Inflammatory macrophage treated with lipopolysaccharide for 1 hour (primary cell): ENCODE measurements around the gene CABYR.

ENCODE experiments used
- DNase-seq, 2 donors: peaks; one replicate each; pipeline ENCODE4 v3.0.0-alpha.2; 2020 to 2022

CABYR gene, protein sequence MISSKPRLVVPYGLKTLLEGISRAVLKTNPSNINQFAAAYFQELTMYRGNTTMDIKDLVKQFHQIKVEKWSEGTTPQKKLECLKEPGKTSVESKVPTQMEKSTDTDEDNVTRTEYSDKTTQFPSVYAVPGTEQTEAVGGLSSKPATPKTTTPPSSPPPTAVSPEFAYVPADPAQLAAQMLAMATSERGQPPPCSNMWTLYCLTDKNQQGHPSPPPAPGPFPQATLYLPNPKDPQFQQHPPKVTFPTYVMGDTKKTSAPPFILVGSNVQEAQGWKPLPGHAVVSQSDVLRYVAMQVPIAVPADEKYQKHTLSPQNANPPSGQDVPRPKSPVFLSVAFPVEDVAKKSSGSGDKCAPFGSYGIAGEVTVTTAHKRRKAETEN

DNA sequence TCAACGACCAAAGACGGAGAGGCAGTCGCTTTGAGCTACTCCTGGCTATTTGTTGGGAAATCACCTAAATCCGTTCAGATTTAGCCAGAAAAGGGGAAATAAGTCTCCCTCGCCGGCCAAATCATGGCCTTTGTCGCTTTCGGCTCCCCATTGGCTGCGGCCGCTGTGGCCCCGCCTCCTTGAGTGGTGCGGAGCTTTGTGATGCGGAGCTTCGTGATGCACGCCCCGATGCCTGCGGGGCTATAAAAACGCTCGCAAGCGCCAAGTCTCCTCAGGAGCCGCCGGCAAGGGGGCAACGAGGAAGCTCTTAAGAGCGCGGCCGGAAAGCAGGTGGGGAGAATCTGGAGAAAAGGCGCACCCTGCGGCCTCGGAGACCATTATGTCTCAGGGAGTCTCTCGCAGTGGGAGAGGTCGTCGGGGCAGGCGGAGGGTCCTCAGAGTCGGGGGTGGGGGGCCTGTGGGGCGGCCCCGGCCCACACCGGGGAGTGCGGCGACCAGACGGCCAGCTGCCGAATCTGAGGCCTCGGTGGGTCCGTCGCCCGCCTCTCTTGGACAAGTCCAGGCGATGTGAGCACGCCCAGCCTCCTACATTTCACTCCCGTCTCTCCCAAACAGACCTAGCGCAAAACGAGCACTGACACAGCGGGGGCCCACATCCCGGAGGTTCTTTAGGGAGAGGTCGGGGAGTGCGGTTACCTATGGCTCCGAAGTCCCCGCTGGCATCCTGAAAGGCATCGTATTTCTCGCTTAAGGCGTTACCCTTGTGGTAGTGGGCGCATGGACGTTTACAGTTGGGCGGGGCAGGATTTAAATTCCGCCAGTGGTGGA is at the start of gene CABYR:
CABYR (plus strand) TSS at position 274 of the 828 bp plus-strand sequence. CDS start 4,053 bp downstream, outside the sequence.
- peak; percentile 88 to 89 for DNase-seq

DNA sequence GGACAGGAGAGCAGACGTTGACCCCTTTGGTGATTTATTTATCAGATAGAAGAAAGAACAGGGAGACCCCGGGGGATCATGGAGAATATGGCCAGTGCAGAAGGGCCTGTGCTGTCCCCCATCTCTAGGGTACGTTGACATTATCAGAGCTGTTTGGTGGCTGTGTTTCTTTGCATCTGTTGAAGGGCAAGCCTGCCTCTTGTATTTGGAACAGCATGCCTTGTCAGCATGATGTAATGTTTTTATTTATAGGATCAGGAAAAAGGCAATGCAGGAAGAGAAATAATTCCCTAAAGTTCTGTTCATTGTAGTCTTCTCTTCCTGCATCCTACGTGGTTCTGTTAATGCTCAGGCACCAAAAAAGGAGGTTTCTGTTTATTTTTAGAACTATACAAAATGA is 49.8 kb upstream of the CABYR start:
- no peak for DNase-seq

DNA sequence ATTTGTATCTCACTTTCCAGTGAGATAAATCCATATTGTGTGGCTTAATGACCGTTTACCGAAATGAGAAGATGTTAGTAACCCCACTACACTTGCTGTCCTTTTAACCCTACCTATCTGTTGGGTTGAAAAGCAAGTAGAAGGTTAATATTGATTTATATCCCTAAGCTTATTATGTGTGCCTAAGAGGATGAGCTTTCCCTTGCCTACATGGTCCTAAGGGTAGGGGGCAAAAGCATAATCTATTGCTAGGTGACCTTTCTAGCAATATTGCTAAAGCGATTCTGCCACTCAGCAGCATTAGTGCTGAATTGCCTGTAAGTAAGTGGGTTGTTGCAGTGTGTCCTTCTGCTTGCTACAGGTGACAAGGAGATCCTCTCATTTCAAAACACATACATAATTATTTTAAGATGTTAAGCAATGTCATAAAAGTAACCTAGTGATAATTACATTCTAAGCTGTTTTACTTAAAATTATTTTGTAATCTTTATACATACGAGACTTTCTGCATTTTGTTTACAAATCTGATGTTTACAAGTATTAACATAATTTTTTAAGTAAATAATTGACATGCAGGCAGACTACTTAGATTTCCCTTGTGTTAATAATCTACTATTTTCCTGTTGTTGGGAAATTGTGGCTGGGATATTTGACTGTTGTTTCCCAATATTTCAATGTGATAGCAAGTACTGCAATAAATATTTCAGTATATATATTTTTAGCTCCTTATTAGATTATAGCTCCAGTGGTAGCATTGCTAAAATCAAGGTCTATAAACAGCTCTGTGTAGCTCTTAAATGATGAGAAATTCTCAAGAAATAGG is 49.1 kb upstream of the CABYR start:
- DNase-seq = no peak

DNA sequence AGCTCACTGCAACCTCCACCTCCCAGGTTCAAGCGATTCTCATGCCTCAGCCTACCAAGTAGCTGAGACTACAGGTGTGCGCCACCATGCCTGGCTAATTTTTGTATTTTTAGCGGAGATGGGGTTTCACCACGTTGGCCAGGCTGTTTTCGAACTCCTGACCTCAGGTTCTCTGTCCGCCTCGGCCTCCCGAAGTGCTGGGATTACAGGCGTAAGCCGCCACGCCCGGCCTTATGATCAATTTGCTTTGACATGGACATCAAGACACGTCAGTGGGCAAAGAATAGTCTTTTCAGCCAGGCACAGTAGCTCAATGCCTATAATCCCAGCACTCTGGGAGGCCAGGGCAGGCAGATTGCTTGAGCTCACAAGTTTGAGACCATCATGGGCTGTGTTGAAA is 48.0 kb upstream of the CABYR start:
- no peak for DNase-seq

DNA sequence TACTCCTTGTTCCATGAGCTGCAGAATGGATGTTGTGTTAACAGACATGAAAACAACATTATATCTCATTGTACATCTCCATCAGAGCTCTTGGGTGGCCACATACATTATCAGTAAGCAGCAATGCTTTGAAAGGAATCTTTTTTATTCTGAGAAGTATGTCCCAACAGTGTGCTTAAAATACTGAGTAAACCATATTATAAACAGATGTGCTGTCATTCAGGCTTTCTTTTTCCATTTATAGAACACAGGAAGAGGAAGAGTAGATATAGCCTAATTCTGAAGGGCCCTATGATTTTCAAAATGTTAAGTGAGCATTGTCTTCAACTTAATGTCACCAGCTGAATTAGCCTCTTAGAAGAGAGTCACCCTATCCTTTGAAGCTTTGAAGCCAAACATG is 44.3 kb upstream of the CABYR start:
- DNase-seq = no peak

DNA sequence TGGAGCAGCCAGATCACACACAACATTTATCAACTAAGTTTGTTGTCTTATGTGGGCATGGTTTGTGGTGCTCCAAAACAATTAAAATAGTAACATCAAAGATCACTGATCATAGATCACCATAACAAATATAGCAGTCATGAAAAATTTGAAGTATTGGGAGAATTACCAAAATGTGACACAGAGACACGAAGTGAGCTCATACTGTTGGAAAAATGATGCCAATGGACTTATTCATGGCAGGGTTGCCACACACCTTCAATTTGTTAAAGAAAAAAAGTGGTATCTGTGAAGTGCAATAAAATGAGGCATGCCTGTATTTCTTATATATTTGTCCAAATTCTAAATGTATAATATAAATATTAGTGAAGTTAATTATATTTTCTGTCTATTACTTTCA is 42.9 kb upstream of the CABYR start:
- DNase-seq = no peak

DNA sequence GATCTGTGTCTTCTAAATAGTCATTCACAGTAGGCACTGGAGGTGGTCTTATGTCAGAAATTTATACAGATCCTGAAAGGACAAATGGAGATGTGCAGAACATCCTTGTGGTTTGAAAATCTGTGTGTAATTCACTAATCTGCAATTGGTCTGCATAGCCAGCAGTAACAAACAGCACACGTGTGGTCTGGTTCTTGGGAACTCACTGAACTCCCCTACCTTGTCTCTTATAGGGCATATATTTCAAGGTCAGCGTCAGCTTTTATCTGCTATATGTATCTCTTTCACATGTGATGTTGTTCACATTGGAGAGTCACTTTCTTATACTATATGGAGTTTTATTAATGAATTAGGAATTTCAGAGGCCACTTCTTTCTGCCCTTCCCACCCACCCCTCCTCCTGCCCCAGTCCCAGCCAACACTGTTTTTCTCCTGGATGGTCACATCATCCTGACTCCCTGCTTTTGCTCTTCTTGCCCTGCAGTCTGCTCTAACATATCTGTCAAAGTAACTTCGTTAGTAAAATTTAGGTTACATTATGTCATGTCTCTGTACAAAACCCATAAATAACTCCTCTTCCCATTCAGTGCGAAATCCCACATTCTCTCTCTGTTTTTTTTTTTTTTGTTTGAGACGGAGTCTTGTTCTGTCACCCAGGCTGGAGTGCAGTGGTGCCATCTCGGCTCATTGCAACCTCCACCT is 35.4 kb upstream of the CABYR start:
- no peak for DNase-seq

DNA sequence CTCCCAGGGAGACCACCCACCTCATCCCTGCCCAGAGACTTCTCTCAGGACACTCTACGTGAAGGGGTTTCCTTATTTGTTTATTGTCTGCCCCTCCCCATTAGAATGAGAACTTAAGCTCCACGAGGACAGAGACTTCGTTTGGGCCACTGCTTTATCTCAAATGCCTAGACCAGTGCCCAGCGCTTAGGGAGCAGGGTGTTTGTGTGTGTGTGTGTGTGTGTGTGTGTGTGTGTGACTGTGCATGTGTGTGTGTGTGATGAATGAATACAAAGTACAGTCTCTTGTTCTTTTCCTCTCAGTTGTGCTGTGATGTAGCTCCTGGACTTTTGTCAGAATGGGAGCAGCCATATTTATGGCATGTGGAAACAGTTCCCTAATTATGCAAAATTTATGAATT is 34.4 kb upstream of the CABYR start:
- no peak for DNase-seq

DNA sequence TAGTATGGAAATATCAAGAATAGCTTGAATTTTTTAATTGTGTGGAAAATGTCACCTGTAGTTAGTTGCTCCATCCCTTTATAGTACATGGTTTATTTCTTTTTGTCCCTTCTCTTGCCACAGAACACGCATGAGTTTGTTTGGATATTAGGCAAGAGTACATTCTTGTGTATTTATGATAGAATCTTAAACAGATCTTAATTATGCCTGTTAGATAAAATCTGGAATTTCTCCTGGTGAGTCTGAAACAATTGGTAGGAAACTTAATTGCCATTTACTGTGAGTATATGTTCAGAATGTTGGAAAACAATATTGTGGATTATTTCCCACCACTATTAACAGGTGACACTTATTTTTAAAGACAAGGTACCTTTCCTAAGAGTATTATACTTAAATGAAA is 30.2 kb upstream of the CABYR start:
- no peak for DNase-seq

DNA sequence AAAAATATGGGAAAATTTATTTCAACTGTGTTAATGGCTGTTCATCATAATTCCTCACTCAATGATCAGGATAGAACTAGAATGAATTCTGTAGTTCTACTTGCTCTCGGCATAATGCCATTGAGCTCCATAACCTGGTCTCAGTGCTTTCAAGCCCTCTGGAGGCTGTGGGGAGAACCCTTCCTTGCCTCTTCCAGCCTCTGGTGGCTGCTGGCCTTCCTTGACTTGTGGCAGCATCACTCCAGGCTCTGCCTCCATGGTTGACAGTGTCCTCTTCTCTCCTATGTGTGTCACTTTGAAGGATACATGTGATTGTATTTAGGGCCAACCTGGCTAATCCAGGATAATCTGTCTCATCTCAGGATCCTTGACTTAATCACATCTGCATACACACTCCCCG is 26.9 kb upstream of the CABYR start:
- DNase-seq = no peak

DNA sequence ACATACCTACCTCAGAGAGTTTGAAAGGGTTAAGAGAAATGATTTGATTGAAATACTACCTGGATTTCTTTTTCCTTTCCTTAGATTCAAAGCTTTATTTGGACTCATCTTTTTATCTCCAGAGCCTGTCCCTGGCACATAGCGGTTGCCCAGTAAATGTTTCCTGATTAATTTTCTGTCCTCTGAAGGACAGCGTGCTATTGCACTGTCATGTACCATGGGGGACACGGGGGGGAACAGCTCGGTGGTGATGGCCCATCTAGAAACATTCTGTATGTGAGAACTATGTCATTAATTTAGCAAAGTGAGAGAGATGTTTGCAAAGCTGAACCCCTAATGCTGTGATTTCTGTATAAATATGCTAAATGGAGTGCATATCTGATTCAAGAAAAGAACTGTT is 26.4 kb upstream of the CABYR start:
- no peak for DNase-seq

DNA sequence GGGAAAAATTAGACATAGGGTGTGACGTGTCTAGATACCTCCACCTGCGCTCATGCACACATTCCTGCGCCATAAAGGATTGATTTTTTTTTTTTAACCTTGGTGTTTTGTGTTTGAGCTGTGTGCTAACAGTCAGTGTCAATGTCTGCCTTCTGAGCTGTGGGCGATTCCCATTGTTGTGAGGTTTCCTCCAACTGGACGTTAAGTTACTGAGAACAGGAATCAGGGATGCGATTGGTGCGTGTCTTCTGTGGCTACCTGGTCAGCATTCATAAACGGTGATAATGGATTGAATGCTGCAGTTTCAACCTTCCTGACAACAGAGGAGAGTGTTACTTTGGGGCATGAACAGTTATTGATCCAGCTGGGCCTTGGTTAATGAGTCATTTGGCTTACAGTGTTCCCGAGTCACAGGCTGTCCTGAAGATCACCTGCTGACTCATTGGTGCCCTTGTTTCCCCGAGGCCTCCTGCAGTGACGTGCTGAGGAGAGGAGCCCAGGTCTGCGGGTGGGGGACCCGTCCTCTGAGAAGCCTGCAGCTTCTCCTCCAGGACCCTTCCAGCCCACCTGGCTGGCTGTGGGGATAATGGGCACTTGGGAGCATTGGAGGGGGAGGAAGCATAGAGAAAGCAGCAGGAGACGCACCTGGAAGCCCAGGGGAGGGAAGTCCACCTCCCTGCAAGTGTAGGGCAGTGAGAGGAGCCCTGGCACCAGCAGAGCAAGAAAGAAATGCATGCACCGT is 25.8 kb upstream of the CABYR start:
- no peak for DNase-seq

DNA sequence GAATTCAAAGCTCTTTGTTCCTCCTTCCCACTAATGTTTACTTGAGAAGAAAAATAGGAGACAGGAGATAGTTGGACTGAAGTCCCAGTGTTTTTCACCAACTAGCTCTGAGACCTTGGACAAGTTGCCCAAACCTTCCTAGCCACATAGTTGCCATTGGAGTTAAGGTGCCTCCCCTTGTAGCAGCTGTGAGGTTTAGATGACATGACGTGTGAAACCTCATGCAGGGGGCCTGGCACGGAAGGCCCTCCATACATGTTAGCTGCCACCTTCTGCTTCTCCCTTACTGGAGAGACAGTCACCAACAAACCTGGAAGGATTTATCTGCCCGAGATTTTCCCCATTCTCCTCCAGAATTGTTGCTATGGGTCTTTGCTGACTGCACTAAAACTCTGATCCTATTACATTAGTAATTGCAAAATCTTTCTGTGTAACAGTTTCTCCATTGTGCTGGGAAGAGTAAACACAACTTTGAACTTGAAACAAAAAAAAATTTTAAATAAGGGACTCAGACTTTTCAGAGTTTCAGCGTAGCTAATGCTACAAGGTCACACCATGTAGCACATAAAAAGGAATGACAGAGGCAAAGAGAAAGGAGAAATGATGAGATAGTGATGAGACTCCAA is 23.8 kb upstream of the CABYR start:
- no peak for DNase-seq

DNA sequence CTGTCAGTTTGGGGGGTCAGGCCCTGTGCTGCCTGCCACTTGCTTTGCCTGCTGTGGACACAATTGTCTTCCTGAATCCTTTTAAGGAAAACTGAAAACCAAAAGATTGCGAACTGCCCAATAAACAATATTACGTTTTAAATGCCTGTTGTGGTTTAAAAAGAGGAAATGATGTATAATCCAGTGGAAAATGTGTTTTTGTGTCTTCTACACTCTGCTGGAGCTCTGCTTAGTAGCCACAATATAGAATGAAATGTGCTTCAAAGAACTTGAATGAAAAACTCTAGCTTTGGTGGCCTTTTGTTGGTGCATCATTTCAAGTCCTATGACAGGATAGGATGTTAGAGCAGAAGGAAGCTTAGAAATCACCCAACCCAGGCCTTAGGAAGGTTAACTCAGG is 23.2 kb upstream of the CABYR start:
- peak; percentile 6 to 17 for DNase-seq

DNA sequence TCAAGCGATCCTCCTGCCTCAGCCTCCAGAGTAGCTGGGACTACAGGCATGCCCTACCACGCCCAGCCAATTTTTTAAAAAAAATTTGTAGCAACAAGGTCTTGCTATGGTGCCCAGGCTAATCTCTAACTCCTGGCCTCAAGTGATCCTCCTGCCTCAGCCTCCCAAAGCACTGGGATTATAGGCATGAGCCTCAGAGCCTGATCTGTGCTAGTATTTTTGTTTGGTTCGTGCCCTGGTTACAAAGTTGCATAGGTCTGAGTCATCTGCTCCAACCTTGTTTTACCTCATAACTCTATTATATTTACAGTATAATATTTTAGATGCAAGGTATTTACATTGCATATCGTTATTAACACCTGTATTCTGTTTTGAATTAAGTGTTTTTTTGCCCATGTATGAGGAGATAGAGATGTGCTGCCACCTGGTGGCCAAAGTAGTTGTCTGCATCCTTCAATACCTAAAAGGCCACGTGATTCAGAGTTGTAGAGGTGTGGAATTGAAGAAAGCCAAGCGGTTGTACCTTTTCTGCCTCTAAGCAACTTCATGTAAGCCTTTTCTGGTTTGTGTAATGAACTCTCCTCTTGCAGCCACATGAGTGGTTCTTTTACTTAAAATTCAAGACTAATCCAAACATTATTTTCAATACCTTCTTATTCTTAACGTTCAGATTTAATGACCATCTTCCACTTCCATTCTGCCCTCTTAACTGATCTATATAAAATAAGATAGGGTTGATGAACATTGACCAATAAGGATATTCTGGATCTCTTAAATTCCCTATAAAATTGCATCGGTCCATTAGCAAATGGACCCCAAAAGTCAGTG is 19.9 kb upstream of the CABYR start:
- peak; percentile 39 to 85 for DNase-seq

DNA sequence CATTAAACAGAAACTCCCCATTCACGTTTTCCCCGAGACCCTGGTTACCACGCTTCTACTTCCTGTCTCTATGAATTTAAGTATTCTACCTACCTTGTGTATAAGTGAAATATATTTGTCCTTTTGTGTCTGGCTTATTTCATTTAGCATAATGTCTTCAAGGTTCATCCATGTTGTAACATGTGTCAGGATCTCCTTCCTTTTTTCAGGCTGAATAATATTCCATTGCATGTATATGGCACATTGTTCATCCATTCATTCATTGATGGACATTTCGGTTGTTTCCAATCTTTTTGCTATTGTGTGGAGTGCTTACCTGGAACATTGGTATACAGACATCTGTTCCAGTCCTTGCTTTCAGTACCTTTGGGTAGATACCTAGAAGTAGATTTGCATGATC is 18.2 kb upstream of the CABYR start:
- no peak for DNase-seq

DNA sequence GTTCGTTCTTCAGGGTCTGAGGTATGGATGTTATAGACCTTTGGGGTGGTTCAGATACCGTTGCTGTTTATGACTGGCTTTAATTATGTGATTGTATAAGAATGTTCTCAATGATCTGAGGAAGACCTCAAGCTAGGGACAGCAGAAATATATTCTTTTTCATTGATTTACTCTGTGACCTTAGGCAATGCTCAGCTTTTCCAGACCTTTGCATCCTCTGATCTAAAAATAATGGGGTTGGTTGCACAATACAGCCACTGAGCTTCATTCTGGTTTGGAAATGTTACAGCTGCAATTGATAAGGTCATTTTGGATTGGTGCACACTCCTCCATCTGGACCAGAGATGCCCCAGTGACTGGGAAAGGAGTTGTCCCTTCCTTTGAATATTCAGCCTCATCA is 17.2 kb upstream of the CABYR start:
- DNase-seq = no peak

DNA sequence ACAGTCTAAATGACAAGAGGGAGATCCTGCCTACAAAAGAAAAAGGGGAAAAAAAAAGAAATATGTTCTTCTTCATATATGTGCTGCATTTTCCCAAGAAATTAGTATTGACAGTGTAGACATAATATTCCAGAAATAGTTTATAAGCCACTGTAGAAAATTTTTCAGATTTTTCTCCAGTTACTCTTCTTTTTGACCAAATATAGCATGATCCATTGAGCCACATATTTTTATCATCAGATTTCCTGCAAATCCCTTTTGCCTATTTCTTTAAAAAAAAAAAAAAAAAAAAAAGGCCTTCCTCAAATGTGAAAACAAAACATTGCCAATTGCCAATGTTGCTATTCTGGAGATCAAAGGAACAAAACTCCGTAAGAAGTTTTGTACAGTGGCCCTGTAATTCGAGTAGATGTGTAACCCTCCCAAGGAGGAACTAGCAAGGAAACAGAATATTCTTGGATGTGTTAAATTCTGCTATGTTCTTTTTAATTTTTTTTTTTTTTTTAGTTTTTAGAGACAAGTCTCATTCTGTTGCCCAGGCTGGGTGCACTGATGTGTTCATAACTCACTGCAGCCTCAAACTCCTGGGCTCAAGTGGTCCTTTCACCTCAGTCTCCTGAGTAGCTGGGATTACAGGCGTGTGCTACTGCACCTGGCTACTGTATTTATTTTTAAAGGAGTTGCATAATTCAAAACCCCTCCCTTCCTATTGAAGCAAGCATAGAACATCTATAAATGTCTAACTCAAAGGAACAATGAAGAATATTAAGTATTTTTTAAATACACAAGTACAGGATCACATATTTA is 12.5 kb upstream of the CABYR start:
- no peak for DNase-seq

DNA sequence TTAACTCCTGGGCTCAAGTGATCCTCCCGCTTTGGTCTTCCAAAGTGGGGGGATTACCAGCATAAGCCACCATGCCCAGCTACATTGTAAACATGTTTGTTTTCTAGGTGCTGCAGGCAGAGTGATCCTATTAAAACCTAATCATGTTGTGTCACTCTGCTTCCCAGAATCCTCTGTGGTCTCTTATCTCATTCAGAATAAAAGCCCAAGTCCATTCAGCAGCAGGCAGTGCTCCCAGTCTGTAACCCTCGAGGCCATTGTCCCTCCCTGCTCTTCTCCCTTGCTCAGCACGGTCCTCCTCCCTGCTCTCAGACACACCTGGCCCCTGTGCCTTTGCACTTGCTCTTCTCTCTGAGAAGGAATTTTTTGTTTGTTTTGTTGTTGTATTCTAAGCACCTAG is 11.1 kb upstream of the CABYR start:
- DNase-seq = no peak

DNA sequence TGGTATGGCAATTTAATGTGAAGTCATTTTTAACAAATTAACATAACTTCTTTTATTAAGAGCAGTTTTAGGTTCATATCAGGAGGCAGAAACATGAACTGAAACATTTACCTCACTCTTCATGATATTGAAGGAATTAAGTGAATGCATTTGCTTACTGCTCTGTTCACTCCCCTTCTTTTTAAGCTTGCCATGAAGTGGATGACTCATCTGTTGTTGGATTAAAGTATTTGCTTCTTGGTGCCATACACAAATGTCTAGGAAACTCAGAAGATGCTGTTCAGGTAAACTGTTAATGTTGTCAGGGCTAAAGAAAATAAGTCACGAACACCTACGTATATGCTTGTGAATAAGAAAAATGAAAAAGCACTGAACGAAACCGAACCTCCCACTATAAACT is 10.2 kb upstream of the CABYR start:
- DNase-seq = no peak
